Transverse colon (tissue), 4 donors: ENCODE data around the gene AACS.

ENCODE experiments used
- CTCF ChIP-seq, 5 experiments: fragments of 200-600 bp in 3 of 5; fragments of 450-650 bp in 2 of 5; sonication (generic) in 3 of 5; IDR thresholded peaks; 1 replicate in 2 of 5; 2 replicates in 3 of 5; pipeline ENCODE4 v1.5.1; 2016 to 2017; ENCODE audit warnings: antibody characterized with exemption in 5 of 5, inconsistent platforms in 3 of 5, mild to moderate bottlenecking in 2 of 5, moderate library complexity in 1 of 5
- POLR2AphosphoS5 ChIP-seq, 3 donors: sonication (generic); formaldehyde crosslinking; IDR thresholded peaks; one replicate each; pipeline ENCODE4 v1.6.1; 2016; ENCODE audit warnings: antibody characterized with exemption in 3 of 3

GRCh38 chr12:125125271-125125670 is 60.0 kb downstream of the AACS start:
- no peak for TF ChIP-seq CTCF (IDR thresholded peaks at IDR 0.05)
- no peak for TF ChIP-seq POLR2AphosphoS5 (IDR thresholded peaks at IDR 0.05)
